HG03097 (cell line): ENCODE data around the gene GPX3.

Experiments used
- ATAC-seq: cut with Tn5 transposase; IDR thresholded peaks from one replicate; pipeline ENCODE4 v1.9.1; 2021; ENCODE audit not compliant: unreplicated experiment, low FRiP score

GPX3 gene

DNA sequence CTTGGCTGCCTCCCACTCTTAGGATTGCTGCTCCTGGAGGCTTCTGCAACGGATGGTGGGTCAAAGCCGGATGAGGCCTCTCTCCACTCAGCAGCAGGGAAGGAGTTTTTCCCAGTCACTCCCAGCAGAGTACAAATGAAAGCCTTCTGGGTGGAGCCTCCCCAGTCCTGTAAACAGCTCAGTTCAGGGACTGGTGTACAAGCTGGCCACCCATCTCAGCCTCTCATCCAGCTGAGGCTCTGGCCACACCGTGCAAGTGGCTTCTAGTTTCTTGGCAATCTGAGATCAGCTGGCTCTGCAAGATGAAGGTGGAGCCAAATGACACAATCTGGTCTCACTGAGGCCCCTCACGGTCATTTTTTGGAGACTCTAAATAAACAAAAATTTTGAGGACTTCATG lies 10.0 kb downstream of the GPX3 start:
- no peak for ATAC-seq

DNA sequence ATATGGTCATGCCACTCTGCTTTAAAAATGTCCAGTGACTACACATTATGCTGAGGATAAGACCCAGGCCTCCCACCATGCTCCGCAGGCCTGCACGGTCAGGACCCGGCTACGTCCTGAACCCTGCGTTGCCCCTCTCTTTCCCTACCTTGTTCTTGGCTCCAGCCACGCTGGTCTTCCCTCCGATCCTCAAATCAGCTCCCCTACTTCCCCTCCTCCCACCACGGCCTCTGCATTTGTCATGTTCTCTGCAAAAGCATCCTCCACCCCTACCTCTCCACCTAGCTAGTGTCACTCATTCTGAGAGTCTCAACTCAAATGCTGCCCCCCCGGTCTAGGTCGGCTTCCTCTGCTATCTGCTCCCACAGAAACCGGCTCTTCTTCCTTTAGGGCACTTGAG lies 11.2 kb downstream of the GPX3 start:
- ATAC-seq = no peak

DNA sequence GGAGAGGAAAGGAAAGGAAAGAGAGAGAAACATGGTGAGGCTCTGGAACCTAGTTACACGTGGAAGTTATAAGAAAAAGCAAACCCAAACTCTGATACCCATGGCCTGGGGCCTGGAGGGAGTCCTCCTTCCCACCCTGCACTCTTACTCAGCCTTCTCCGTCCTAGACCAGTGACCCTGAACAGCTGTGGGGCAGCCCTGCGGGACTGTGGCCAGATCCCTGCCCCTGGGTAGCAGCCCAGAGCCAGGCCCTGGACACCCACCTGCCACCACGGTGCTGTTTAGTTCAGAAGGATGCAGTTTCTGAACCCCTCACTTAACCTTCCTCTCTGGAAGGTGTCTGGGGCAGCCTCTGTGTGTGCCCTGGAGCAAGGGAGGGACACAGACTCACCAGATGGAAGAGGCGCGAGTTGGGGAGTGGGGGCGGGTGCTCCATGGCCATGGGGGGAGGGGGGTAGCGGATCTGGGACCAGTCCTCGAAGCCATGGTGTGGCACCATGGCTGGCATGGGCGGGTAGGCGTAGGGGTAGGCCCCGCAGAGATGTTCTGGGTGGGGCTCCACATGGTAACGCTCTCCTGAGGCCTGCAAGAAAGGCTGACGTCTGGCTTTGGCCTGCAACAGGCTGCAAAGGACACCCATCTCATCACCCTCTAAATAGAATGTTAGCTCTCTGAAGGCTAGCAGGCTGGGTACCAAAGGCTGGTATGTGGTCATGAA lies 13.0 kb downstream of the GPX3 start:
- no peak for ATAC-seq

DNA sequence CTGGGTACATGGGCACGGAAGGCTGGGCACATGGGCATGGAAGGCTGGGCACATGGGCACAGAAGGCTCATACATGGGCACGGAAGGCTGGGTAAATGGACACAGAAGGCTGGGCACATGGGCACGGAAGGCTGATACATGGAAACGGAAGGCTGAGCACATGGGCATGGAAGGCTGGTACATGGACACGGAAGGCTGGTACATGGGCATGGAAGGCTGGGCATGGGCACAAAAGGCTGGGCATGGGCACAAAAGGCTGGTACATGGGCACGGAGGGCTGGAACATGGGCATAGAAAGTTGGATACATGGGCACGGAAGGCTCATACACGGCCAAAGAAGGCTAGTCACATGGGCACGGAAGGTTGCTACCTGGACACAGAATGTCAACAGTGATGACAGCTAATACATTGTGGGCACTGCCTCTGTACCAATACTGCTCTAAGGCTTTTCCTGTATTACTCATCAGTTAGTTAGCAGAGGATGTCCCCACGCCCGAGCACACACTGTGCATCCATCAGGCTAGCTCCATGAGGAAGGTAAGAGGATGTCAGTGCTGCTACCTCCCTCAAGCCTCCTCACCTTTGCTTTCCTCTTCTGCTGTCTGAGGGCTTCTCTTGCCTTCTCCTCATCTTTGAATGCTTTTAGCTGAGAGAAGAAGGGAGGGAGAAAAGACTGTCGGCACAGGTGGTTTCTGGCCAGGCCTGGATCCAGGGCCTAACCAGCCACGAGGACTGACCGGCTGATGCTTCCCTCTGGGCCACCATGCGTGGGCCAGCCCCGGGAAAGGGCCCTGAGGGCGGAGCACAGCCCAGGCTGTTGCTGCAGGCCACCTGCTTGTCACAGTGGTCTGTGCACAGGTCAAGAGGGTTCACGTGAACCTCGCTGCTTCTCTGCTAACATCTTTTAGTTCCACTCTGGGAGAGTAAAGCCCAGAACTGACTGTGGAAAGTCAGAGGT lies 14.3 kb downstream of the GPX3 start:
- no peak for ATAC-seq

DNA sequence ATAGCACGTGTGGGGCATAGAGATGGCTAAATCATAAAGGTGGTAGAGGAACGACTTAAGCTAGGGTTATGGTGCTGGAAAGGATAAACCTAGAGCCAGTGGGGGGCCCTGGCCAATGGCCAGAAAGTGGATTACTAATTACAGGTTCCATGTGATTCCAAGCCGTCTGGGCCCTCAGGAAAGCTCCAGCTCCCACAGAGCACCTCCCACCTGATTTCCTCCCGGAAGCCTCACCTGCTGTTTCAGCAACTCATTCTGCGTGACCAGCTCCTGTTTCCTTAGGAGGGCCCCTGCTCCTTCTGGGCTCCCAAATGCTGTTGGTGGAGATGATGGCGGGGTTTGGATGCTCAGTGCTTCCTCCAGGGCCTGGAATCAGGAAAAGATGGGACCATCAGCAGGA lies 16.2 kb downstream of the GPX3 start:
- ATAC-seq = no peak

DNA sequence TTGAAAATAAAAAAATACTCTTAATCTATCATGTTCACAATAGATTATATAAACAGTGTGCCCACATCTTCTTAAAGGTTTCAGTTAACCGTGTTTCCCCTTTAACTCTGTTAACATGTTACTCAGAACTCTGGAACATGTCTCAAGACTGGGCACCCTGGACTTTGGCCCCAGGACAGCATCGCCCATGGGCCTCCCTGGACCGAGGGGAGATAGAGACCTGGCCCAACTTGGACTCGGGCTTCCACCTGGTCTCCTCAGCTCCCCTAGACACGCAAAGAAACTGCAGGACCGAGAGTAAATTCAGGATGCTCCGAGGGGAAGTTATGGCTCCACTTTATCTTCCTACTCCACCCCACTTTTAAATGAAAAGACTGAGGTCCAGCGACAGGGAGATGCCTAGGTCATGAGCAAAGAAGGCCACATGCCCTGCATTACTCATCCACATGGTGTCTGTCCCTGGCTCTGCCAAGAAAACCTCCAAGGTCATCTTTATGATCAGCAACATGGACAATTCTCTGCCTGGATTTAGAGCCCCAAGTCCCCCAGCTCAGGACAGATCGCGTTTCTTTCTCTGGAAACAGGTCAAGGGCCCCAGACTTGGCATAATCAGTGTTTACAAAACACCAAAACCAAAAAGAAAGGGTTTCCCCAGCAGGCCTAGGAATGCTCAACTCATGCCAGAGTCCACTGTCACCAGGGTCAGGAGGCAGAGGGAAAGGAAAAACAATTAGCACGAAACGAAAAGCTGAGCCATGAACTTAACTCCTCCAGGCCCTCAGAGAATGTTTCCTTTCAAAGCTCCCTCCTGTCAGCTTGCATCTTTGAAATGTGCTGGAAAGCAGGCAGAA lies 17.4 kb downstream of the GPX3 start:
- no peak for ATAC-seq

DNA sequence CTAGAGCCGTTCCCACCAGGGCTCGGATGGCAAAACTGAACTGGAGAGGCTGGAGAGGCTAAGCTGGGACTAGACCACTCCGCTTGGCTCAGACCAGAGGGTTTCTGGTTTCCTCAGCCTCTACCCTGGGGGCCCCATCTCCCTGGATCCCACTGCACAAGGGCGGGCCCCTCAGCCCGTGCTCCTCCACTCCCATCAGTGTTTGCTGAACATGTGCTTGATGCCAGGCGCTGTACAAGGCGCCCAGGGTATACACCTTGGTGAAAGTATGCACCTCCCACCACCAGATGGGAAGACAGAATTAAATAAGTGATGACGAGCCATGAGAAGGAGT lies 18.0 kb downstream of the GPX3 start:
- ATAC-seq = no peak

DNA sequence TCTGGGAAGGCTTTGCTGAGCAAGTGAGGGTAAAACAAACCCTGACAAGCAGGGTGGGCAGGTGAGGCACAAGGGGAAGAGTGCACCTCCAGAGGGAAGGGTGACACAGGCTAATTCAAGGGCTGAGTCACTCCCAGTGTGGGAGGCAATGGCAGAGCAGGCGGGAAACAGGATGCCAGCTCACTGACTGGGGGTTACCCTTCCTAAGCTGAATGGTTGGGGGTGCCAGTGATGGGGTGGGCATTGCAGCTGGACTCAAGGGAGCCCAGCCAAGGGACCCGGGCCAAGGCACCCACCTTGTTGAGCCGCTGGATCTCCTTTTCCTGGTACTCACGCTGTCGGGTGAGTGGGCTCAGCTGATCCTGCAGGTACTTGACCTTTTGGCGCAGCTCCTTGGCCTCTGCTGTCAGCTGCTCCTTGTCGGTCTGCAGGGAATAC lies 18.4 kb downstream of the GPX3 start:
- ATAC-seq = no peak

DNA sequence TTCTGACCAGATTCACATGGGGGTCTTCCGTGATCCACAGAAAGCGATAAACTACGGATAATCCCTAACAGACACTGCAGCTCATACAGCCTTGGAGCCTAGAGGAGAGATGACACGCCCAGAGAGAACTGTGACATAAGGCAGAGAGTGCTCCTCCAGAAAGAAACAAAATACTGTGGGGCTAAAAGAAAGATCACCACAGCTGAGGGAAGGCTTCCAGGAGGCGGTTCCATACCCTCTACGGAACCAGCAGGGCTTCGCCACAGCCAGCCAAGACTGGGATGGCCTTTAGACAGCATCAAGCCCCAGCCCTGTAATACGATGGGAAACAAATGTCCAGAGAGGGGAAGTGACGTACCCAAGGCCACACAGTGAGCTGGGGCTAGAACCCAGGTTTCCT lies 19.3 kb downstream of the GPX3 start:
- no peak for ATAC-seq

DNA sequence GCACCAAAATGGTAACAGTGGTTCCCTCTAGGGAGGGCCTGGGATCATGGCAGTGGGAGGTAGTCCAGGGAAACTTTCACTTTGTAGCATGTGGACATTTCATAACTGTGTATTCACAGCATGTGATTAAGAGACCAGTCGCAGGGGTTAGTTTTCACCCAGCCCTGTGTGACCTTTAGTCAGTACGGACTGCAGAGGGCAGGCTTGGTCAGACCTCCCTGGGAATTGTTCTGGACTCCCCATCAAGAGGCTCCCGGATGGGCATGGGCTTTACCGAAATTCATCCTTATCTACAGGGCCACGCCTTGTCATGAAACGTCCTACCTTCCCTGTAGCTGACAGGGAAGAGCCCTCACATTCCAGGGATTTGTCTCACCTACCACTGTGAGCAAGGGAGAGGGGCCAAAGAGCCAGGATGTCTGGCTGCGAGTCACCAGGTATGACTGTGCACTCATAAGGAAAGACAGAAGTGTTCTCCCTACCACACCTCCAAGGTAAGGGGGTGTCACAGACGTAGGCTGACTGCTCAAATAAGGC lies 19.9 kb downstream of the GPX3 start:
- no peak for ATAC-seq

DNA sequence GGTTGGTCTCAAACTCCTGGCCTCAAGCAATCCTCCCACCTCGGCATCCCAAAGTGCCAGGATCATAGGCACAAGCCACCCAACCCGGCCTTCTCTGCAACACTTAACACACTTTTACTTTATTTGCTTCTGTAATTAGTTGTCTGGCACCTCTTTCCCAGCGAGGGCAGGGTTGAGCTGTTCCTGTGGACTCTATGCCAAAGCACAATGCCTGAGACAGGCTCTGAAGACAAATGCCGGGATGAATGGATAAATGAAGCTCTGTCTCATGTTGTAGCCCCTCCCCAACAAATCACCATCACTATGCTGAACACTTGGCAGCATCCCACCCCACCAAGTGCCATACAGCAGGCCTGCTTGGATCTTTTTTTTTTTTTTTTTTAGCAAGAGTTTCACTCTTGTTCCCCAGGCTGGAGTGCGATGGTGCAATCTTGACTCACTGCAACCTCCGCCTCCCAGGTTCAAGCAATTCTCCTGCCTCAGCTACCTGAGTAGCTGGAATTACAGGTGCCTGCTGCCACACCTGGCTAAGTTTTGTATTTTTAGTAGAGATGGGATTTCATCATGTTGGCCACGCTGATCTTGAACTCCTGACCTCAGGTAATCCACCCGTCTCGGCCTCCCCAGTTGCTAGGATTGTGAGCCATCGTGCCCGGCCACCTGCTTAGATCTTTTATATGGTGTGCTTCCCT lies 21.3 kb downstream of the GPX3 start:
- no peak for ATAC-seq

DNA sequence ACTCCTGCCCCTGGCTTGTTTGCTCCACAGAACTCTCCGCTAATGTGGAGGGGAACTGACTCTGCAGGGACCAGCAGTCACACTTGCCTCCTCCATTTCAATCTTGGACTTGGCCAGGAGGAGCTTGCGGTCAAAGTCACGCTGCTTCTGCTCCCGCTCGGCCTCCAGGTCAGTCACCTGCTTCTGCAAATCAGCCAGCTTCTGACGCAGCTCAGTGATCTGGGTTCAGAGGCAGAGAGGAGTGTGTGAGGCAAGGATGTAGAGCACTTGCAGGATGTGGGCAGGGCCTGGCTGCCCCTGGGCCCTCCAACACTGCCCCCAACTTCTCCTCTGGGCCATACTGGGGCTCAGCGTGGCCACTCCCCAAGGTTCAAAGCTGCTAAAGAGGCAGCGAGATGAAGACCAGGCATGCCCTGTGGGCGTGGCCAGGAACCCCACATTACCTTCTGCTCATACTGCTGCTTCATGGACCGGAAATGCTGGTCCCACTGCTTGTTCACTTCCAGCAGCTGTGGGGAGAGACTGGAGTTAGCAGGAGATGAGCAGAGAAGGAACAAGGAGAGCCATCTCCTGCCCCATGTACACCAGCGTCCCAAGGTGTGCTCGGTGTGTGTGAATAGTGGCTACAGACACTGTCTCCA lies 22.2 kb downstream of the GPX3 start:
- no peak for ATAC-seq

DNA sequence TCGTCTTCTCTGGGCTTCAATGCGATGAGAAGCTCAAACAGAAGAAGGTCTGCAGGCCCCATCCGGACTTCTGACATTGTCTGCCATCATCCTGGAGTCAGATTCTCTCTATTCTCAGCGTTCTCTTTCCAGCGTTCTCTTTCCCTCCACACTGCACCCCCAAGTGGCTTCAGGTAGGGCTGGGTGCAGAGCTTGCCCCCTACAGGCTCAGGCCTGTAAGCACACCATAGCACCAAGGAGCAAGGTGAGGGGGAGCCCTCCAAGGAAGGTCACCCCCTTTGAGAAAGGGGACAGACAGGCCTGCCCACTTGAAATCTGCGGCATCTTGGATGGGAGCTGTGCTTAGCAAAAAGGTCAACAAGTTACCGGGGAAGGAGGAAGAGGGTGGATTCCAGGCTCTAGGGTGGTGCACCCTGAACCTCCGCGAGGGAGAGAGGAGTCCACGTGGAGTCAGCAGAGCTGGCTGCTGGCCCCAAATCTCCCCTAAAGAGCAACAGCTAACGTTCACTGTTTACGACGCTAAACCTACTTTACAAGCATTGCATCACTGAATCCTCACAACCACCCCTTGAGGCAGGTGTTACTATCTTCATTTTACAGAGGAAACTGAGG lies 27.5 kb downstream of the GPX3 start:
- ATAC-seq = no peak

DNA sequence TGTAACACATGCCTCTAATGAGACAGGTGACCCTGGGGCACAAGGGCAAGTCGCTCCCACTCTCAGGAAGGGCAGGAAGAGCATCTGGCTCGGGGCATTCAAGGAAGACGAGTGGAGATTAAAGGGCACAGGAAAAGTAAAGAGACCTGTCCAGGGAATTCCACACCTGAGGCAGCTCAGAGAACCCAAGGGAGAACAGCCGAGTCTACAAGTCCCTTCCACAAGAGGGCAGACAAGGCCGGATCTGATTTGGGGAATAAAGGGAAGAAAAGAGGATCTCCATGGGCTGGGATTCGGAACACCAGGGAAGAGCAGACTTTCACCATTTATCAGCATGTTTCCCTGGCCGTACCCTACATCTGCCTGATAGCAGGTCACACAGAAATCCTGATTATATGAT lies 28.1 kb downstream of the GPX3 start:
- no peak for ATAC-seq

DNA sequence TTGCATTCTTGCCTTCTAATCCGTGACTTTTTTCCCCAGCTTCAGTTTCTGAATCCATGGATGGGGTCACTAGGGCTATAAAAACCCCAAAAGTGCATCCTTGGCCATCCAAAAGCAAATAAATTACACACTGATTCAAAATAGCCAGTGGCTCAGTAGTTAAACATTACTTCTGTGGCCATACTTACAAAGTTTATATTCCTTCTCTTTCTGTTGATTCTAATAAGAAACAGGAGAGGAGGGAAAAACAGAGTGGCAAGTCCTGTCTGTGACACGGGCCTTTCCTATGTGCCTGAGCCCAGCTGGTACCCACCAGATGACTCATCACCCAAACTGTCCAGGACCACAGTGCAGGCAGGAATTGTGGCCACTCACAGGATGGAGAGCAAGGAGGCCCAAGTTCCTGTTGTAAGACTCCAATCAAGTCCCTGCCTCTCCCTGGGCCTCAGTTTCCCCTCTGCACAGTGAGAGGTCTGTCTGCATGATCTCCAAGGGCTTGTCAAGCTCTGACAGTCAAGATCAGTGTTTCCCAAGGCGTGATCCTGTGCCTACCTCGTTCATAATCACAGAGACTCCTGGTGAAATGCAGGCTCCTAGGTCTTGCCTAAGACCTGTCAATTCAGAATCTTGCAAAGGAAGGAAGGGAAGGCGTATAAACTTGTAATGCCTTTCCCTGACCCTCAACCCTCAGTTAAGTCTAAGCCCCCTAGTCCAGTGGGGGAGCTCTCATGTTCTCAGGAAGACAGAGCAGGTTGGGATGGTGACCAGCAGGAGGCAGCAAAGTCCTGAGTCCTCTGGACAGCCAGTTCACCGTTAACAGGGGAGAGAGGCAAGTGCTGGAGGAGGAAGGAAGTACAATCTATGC lies 30.9 kb downstream of the GPX3 start:
- ATAC-seq = peak; percentile 68

DNA sequence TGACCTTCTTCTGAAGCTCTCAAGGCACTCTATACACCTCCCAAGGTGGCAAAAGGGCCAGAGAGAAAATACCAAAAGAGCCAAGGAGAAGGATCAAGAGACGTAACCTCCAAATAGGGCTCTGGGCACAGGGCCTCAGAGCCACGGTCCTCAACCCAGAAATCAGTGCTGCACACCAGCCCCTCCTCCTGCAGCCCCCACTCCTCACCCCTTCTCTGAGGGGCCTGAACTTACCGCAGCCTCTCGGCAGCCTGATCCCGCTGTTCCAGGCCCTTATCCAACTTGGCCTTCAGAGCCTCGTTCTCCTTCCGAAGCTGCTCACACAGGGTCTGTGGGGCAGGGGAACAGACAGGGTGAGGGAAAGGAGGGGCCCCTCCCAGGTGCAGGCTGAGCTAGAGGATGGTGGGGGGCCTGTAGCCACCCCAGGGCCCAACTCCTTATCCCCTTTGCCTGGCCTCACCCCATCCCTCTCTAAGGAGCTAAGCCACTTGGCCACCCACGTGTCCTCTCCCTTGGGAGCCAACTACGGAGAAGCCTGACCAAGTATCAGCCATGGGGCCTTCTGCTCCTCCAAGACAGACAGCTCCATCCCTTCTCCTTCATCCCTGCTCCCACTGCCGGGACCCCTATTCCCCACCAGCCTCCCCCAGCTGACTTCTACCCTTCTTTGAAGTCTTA lies 31.7 kb downstream of the GPX3 start:
- ATAC-seq = no peak

DNA sequence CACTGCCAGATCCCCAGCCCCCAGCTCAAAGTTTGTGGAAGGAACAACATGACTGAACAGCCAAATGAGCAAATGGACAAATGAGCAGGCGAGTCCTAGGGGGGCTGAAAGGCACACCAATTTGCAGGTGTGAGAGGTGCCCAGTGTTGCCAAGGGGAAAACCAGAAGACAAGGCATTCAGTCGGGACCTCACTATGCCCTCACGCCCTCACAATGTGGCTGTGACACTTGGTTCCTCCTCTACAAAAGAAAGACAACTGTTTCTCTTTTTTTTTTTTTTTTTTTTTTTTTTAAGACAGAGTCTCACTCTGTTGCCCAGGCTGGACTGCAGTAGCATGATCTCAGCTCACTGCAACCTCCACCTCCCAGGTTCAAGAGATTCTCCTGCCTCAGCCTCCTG lies 32.4 kb downstream of the GPX3 start:
- no peak for ATAC-seq
